CD14-positive monocyte (primary cell): Measurements from ENCODE around the gene PCED1A. TPM values are rescaled to one million over a fixed set of nuclear protein-coding genes. Genes with fewer than 3 reads are reported as not detected.

ENCODE experiments used
- DNase-seq, 3 donors: peaks; one replicate each; pipeline ENCODE4 v3.0.0-alpha.2; 2011 to 2022
- H2AFZ ChIP-seq: 2 replicates; pipeline ENCODE4 v1.6.0; 2012; ENCODE audit warnings: mild to moderate bottlenecking, low read depth, low read length, inconsistent platforms; ENCODE audit not compliant: insufficient read depth, poor library complexity, severe bottlenecking
- H3K27ac ChIP-seq, 2 donors: 1 replicate in 1 of 2; 2 replicates in 1 of 2; pipeline ENCODE4 v1.5.1; 2012 to 2013; ENCODE audit warnings: low read length in 2 of 2, control low read depth in 1 of 2, inconsistent platforms in 1 of 2, low read depth in 1 of 2, mild to moderate bottlenecking in 1 of 2
- H3K27me3 ChIP-seq, 2 donors: one replicate each; pipeline versions ENCODE4 v1.6.0 to v1.6.1; 2011 to 2013; ENCODE audit warnings: low read length in 2 of 2; ENCODE audit not compliant: control insufficient read depth in 2 of 2, insufficient read depth in 2 of 2
- H3K36me3 ChIP-seq, 2 donors: replicated peaks in 1 of 2; 1 replicate in 1 of 2; 2 replicates in 1 of 2; pipeline versions ENCODE4 v1.5.1 to v1.6.1; 2012 to 2013; ENCODE audit warnings: low read length in 2 of 2, control low read depth in 1 of 2, inconsistent platforms in 1 of 2, mild to moderate bottlenecking in 1 of 2; ENCODE audit not compliant: insufficient read depth in 2 of 2, control insufficient read depth in 1 of 2
- H3K4me1 ChIP-seq, 2 donors: 1 replicate in 1 of 2; 2 replicates in 1 of 2; pipeline versions ENCODE4 v1.5.1 to v1.6.1; 2012 to 2013; ENCODE audit warnings: low read length in 2 of 2, control low read depth in 1 of 2, inconsistent platforms in 1 of 2, mild to moderate bottlenecking in 1 of 2, moderate library complexity in 1 of 2; ENCODE audit not compliant: insufficient read depth in 2 of 2, control insufficient read depth in 1 of 2
- H3K4me2 ChIP-seq: replicated peaks from 2 replicates; pipeline ENCODE3; 2012; ENCODE audit warnings: low read length, moderate library complexity, mild to moderate bottlenecking; ENCODE audit not compliant: poor library complexity, severe bottlenecking; ENCODE audit errors: extremely low read depth
- H3K4me3 ChIP-seq, 3 experiments: fragments of 200-600 bp in 1 of 3; sonication (generic) in 1 of 3; replicated peaks in 1 of 3; 1 replicate in 2 of 3; 2 replicates in 1 of 3; pipeline ENCODE4 v1.5.1; 2011 to 2013; ENCODE audit warnings: low read length in 3 of 3, mild to moderate bottlenecking in 3 of 3, control low read depth in 2 of 3, low read depth in 2 of 3, inconsistent platforms in 1 of 3, moderate library complexity in 1 of 3
- H3K79me2 ChIP-seq: 2 replicates; pipeline ENCODE4 v1.6.0; 2012; ENCODE audit warnings: mild to moderate bottlenecking, control low read depth, inconsistent platforms, low read length, moderate library complexity; ENCODE audit not compliant: insufficient read depth
- H3K9ac ChIP-seq: 2 replicates; pipeline ENCODE4 v1.6.0; 2017; ENCODE audit warnings: low read length, mild to moderate bottlenecking; ENCODE audit not compliant: insufficient read depth, poor library complexity, severe bottlenecking
- H3K9me3 ChIP-seq, 2 donors: replicated peaks in 1 of 2; 1 replicate in 1 of 2; 2 replicates in 1 of 2; pipeline versions ENCODE4 v1.5.1 to v1.6.1; 2012 to 2013; ENCODE audit warnings: low read length in 2 of 2, control low read depth in 1 of 2; ENCODE audit not compliant: control insufficient read depth in 1 of 2, insufficient read depth in 1 of 2
- H4K20me1 ChIP-seq: 2 replicates; pipeline ENCODE4 v1.6.0; 2012; ENCODE audit warnings: mild to moderate bottlenecking, low read length, control low read depth, moderate library complexity; ENCODE audit not compliant: insufficient read depth
- H3K27ac Mint-ChIP-seq, 7 donors: one replicate each; pipeline ENCODE4 v1.8.0; 2020; ENCODE audit warnings: mild to moderate bottlenecking in 7 of 7, mixed read lengths in 7 of 7, moderate library complexity in 6 of 7, inconsistent platforms in 2 of 7
- H3K27me3 Mint-ChIP-seq, 3 donors: one replicate each; pipeline ENCODE4 v1.8.0; 2021 to 2022; ENCODE audit warnings: low read depth in 3 of 3, mild to moderate bottlenecking in 3 of 3, mixed read lengths in 3 of 3, moderate library complexity in 3 of 3, inconsistent platforms in 1 of 3
- H3K36me3 Mint-ChIP-seq, 2 donors: one replicate each; pipeline ENCODE4 v1.8.0; 2020; ENCODE audit warnings: mixed read lengths in 2 of 2, inconsistent platforms in 1 of 2, mild to moderate bottlenecking in 1 of 2
- H3K4me1 Mint-ChIP-seq: one replicate; pipeline ENCODE4 v1.8.0; 2020; ENCODE audit warnings: mild to moderate bottlenecking, mixed read lengths
- H3K4me3 Mint-ChIP-seq, 2 donors: one replicate each; pipeline ENCODE4 v1.8.0; 2020; ENCODE audit warnings: mild to moderate bottlenecking in 2 of 2, mixed read lengths in 2 of 2, moderate library complexity in 1 of 2
- H3K9me3 Mint-ChIP-seq, 7 donors: one replicate each; pipeline ENCODE4 v1.8.0; 2020 to 2022; ENCODE audit warnings: mixed read lengths in 7 of 7, mild to moderate bottlenecking in 6 of 7, moderate library complexity in 6 of 7, inconsistent platforms in 2 of 7
- CTCF ChIP-seq: fragments of 200-600 bp; IDR thresholded peaks from one replicate; pipeline ENCODE4 v1.8.0; 2022; ENCODE audit warnings: antibody characterized with exemption, mild to moderate bottlenecking
- WGBS: methylation state at CpG from one replicate; pipeline ENCODE4 v1.1.5; 2013; ENCODE audit warnings: missing lambda C conversion rate; ENCODE audit not compliant: insufficient coverage; 5-methylcytosine and 5-hydroxymethylcytosine counted together
- intact Hi-C, 2 donors: fragments of 100-400 bp; cut with micrococcal nuclease; formaldehyde crosslinking; loops; one replicate each; pipeline versions ENCODE4 v1.15.0 to v1.15.1; 2023
- polyA plus RNA-seq, 3 donors: library from polyadenylated mRNA; depleted of rRNA in 1 of 3; unstranded in 2 of 3; stranded (reverse) in 1 of 3; fragments of 300-500 nt in 2 of 3; fragments of >200 nt in 1 of 3; fragmentation: Illumina TruSeq in 2 of 3; gene quantifications; 1 replicate in 2 of 3; 2 replicates in 1 of 3; pipeline ENCODE4 v1.2.3, GENCODE V29; 2012 to 2021

PCED1A gene
- polyA plus RNA-seq, 3 donors, result 9.1 to 85.2 (median 10.2) TPM

GRCh38 chr20:2805689-2806350 lies 34.6 kb downstream of the PCED1A start:
- no peak for DNase-seq
- Mint-ChIP-seq H3K27me3 (peaks cover 58 to 73% (median 58%) of the 10 kb centered on the region in 3 donors), H3K9me3 (peaks cover 0 to 10% (median 2%) of the 10 kb centered on the region in 7 donors), H3K4me3 (peak overlapping the region in 1 of 2 donors; percentile 66), H3K36me3 (peaks cover 0 to 1% of the 10 kb centered on the region in 2 donors), H3K4me1 (peaks cover 11% of the 10 kb centered on the region), H3K27ac (no peak overlapping the region)
- Histone ChIP-seq H4K20me1 (no peaks in the 10 kb centered on the region), H3K4me2 (no peak overlapping the region), H3K9ac (no peak overlapping the region), H3K27me3 (peaks cover 27 to 57% of the 10 kb centered on the region in 2 donors), H3K27ac (no peak overlapping the region), H3K4me1 (peaks cover 8% of the 10 kb centered on the region in 2 donors), H2AFZ (no peak overlapping the region), H3K79me2 (no peaks in the 10 kb centered on the region), H3K9me3 (no peaks in the 10 kb centered on the region), H3K36me3 (no peaks in the 10 kb centered on the region), H3K4me3 (no peak overlapping the region)
- TF ChIP-seq CTCF, result no peak
- 63% methylated on average over 15 of the region's 22 CpGs for WGBS
- intact Hi-C loops, result no loop called here

GRCh38 chr20:2804852-2805688 lies 35.4 kb downstream of the PCED1A start:
- peaks cover 1 to 4% of the 10 kb centered on the region in 2 donors for H3K36me3 Mint-ChIP-seq
- H3K4me3 Mint-ChIP-seq, result peak overlapping the region in 1 of 2 donors; percentile 51

More at GRCh38 chr20:2804852-2805688, 35.4 kb downstream of the PCED1A start:
- DNase-seq, result no peak
- peaks cover 29 to 62% of the 10 kb centered on the region in 2 donors for H3K27me3 ChIP-seq
- no peak overlapping the region for H3K4me2 ChIP-seq
- peaks cover 0 to 13% (median 3%) of the 10 kb centered on the region in 7 donors for H3K9me3 Mint-ChIP-seq
- no peak overlapping the region for H2AFZ ChIP-seq
- peaks cover 59 to 75% (median 59%) of the 10 kb centered on the region in 3 donors for H3K27me3 Mint-ChIP-seq
- H3K4me1 Mint-ChIP-seq, result peaks cover 15% of the 10 kb centered on the region
- H3K4me3 ChIP-seq, result no peak overlapping the region
- no peaks in the 10 kb centered on the region for H3K79me2 ChIP-seq
- 24% methylated on average over 34 of the region's 49 CpGs for WGBS
- peaks cover 14 to 15% of the 10 kb centered on the region in 2 donors for H3K4me1 ChIP-seq
- no peaks in the 10 kb centered on the region for H3K36me3 ChIP-seq
- intact Hi-C loops, result no loop called here
- no peak for TF ChIP-seq CTCF
- no peak overlapping the region for H3K27ac ChIP-seq
- H3K27ac Mint-ChIP-seq, result no peak overlapping the region
- no peaks in the 10 kb centered on the region for H4K20me1 ChIP-seq
- H3K9me3 ChIP-seq, result no peaks in the 10 kb centered on the region
- no peak overlapping the region for H3K9ac ChIP-seq
